ENCODE measurements around the gene TFPT.

The TFPT gene

DNA sequence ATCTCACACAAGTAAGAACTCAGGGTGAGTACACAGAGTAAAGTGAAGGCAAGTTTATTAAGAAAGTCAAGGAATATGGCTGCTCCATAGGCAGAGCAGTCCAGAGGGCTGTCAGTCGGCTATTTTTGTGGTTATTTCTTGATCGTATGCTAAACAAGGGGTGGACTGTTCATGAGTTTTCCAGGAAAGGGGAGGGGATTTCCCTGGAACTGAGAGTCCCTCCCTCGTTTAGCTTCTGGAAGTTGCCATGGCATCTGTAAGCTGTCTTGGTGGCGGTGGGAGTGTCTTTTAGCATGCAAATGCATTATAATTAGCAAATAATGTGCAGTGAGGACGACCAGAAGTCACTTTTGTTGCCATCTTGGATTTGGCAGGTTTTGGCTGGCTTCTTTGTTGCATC is 46.0 kb downstream of the TFPT start:
- no peak for DNase-seq

DNA sequence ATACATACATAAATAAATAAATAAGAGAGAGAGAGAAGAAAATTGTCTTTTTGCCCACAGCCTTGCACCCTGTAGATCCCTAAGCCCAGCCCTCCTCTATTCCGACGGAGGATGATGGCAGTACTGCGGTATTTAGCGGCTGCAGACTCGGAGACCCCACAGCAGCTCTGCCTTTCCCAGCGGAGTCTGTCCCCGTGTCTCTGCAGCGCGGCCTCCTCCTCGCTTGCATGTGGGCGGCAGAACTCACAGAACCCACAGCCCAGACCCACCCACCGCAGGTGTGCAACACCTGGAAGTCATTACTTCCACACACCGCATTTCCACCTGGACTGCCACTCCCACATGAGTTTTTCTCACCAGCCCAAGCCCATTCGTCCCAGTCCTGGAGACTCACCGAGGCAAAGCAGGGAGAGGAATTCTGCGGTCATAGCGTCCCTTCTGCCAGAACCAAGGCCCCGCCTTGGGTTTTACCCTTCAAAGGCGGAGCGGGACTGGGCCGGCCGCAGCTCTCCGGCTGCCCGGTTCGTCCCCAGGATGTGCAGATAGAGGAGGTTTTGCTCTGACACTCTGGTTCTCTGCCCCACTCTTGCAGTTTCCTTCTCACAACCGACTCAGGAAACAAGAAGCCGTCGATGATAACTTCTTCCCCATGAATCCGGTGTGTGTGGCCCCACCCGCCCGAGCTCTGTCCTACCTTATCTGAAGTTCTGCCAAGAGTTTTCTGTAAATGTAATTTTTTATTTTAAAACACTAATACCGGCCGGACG is 51.9 kb downstream of the TFPT start, which contains the start of gene VSTM1:
Gene VSTM1 (minus strand): TSS at position 548 of the 767 bp plus-strand sequence. CDS start 120 bp downstream, at position 428.
- DNase-seq = no peak

DNA sequence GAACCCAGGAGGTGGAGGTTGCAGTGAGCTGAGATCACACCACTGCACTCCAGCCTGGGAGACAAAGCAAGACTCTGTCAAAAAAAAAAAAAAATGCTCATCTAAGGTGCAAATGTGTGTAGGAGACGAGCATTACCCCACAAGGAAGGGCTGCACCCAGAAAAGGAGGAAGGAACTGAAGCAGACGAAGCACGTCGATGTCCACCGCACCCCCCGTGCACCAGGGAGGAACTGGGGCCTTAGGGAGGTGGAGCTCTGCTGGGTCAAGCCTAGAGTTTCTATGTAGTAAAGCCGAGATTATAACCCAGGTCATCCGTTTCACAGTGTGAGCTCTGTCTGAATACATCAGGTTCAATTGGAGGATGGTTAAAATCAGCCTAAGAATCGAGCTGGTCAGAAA is 52.8 kb downstream of the TFPT start:
- DNase-seq = no peak
